Stimulated activated CD8-positive, alpha-beta memory T cell treated with anti-CD3 and anti-CD28 coated beads, Interleukin-12 subunit alpha, Interleukin-12 subunit beta, amount 100 ng/mL, for 24 hours (primary cell): ENCODE data around the gene LDHD.

Experiments
- DNase-seq: peaks from one replicate; pipeline ENCODE4 v3.0.0-alpha.2; 2020; ENCODE audit errors: extremely low read depth

LDHD gene

GRCh38 chr16:75114946-75115825, 1.4 kb downstream of the LDHD start:
- DNase-seq = no peak

- no peak for DNase-seq
Measured at GRCh38 chr16:75114179-75114945, 2.2 kb downstream of the LDHD start.

GRCh38 chr16:75113541-75114121, 2.9 kb downstream of the LDHD start:
- no peak for DNase-seq

- DNase-seq = no peak
Measured at GRCh38 chr16:75112734-75113491, 3.7 kb downstream of the LDHD start.

- no peak for DNase-seq
Measured at GRCh38 chr16:75111961-75112733, 4.4 kb downstream of the LDHD start.

- DNase-seq = no peak
Measured at GRCh38 chr16:75111514-75111940, 5.1 kb downstream of the LDHD start.

- DNase-seq = peak; percentile 45
Measured at GRCh38 chr16:75110637-75111513, 5.7 kb downstream of the LDHD start.

GRCh38 chr16:75109732-75110243, 6.8 kb downstream of the LDHD start:
- no peak for DNase-seq

GRCh38 chr16:75108792-75109731, 7.5 kb downstream of the LDHD start:
- peak; percentile 53 for DNase-seq

- no peak for DNase-seq
Measured at GRCh38 chr16:75107505-75107904, 9.1 kb downstream of the LDHD start.

- DNase-seq = no peak
Measured at GRCh38 chr16:75106351-75107274, 10.0 kb downstream of the LDHD start.

GRCh38 chr16:75105306-75106061, 11.1 kb downstream of the LDHD start:
- no peak for DNase-seq

- DNase-seq = no peak
Measured at GRCh38 chr16:75104836-75105235, 11.7 kb downstream of the LDHD start.

- no peak for DNase-seq
Measured at GRCh38 chr16:75103994-75104393, 12.6 kb downstream of the LDHD start.

- no peak for DNase-seq
Measured at GRCh38 chr16:75102595-75102994, 14.0 kb downstream of the LDHD start.

- no peak for DNase-seq
Measured at GRCh38 chr16:75101635-75102034, 14.9 kb downstream of the LDHD start.

GRCh38 chr16:75100603-75100990, 16.0 kb downstream of the LDHD start:
- DNase-seq = no peak
